DMS114 treated with DMSO at 0.1 percent for 48 hours (cell line): ENCODE results near the gene JMJD1C.
A peak's percentile ranks its signal among the peaks of the same experiment; 100 is the strongest.
"Not testable (repeated sequence)": the region's sequence is repeated elsewhere in the genome, so short reads cannot be mapped to it uniquely, and the experiment has no call there.

Source experiments
- DNase-seq: peaks from one replicate; lab custom pipeline; 2025; ENCODE audit not compliant: unreplicated experiment; lab: John Stamatoyannopoulos, UW

JMJD1C gene

GRCh38 chr10:63173468-63174232 is 292.1 kb downstream of the JMJD1C start:
- no peak for DNase-seq

DNA sequence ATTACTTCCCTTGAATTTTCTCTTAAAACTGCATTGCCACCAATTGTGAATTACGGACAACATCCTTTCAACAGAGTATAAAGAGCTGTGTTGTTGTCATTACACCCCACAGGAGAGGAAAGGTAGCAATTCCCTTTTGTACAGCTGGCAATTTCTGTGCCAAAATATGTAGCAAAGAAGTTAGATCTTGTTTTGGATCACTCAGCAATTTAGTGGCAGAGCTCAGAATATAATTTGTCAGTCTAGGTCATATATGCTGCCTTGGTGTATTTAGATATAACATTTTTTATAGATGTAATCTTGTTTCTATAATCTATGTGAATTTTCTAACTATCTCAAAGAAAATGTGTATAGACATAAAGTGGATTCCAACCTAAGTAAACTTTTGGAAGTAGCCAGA is 293.9 kb downstream of the JMJD1C start:
- DNase-seq: no peak

DNA sequence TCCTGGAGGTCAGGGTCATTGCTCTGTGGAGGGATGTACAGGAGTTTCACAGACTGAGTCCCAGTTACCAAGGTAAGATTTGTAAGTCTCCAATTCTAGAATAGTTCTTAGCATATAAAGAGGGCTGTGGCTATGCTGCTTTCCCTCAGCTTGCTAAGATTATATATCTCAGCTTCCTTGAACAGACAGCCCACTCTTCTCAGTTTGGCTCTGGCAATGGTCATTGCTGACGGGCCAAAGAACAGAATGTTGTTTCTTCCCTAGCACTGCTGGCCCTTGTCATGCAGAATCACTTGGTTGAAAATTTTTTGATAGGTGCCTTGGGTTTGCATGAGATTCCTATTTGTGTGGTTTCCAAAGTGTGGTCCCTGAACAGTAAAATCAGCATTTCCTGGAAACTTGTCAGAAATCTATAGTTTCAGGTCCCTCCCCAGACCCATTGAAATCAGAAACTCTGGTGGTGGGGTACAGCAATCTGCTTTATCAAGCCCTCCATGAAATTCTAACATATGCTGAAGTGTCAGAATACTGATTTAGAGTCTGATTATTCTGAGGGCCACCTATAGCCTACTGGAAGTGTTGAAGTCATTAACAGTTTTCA is 294.4 kb downstream of the JMJD1C start:
- no peak for DNase-seq

GRCh38 chr10:63169624-63170023 is 296.2 kb downstream of the JMJD1C start:
- no peak for DNase-seq

GRCh38 chr10:63168821-63169462 is 296.8 kb downstream of the JMJD1C start:
- DNase-seq: no peak

DNA sequence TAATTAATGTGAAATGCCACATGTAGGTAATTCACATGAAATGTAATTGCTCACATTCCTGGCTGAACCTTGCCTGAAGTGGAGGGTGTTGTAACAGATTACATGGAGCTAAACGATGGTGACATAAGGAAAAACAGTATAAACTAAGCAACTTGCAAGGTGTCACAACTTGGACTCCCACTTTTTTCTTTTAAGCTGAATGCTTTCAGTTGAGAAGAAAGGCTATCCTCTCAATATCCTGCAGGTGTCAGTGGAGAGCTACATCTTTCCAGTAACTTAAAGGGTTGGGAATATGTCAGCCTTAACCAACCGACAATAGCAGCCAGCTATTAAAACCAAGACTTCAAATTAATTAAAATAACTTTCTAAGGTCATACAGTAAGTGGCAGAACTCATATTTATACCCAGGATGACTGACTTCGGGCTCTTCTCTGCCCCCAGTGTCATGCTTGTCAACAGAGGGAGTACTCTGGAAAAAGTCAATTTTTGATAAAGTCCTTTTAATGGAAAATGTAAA is 299.0 kb downstream of the JMJD1C start:
- peak; percentile 73 for DNase-seq

DNA sequence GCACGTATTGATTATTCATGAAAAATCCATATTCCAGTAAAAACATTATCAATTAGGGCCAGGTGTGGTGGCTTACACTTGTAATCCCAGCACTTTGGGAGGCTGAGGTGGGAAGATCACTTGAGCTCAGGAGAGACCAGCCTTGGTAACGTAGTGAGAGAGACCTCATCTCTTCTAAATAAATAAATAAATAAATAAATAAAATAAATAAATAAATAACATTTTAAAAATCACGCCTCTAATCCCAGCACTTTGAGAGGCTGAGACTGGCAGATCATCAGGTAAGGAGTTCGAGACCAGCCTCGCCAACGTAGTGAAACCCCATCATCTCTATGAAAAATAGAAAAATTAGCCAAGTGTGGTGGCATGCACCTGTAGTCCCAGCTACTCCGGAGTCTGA is 300.5 kb downstream of the JMJD1C start:
- DNase-seq: no peak

- no peak for DNase-seq
Observed at GRCh38 chr10:63164166-63164623, 301.6 kb downstream of the JMJD1C start.

DNA sequence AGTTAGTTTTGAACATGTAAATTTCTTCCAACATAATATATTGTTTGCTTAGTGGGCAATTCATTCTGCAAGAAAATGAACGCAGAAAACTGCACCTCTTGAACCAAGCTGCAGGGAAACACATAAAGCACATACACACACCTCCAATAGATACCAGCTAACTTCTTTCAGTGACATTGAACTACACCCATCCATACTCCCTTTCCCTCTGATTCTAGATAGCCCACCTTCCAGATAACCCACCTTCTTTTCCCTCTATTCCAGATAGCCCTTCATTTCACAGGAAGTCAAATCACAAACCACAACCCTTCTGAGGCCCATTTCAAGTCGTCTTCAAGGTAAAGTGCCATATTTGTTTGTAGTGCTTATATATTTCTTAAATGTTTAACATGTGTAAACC is 304.2 kb downstream of the JMJD1C start:
- DNase-seq: no peak

- peak; percentile 76 for DNase-seq
Observed at GRCh38 chr10:63157845-63158624, 307.7 kb downstream of the JMJD1C start.

GRCh38 chr10:63156236-63156635 is 309.5 kb downstream of the JMJD1C start:
- no peak for DNase-seq

DNA sequence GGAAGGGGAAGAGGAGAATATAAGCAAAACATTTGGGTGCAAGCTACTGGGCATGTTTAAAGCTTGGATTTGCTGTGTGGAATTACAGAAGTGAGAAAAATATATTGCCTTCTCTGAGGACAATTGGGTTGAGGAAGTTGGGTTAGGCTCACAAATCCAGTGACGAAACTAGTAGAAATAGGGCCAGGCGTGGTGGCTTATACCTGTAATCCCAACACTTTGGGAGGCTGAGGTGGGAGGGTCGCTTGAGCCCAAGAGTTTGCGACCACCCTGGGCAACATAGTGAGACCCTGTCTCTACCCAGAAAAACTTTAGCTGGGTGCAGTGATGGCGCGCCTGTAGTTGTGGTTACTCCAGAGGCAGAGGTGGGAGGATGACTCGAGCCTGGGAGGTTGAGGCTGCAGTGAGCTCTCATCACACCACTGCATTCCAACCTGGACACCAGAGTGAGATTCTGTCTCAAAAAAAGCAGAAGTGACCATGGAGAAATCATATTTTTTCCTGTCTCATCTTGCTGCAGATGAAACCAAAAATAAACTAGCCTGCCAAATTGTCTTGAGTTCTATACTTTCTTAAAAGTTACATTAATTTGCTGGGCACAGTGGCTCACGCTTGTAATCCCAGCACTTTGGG is 310.3 kb downstream of the JMJD1C start:
- DNase-seq: no peak

DNA sequence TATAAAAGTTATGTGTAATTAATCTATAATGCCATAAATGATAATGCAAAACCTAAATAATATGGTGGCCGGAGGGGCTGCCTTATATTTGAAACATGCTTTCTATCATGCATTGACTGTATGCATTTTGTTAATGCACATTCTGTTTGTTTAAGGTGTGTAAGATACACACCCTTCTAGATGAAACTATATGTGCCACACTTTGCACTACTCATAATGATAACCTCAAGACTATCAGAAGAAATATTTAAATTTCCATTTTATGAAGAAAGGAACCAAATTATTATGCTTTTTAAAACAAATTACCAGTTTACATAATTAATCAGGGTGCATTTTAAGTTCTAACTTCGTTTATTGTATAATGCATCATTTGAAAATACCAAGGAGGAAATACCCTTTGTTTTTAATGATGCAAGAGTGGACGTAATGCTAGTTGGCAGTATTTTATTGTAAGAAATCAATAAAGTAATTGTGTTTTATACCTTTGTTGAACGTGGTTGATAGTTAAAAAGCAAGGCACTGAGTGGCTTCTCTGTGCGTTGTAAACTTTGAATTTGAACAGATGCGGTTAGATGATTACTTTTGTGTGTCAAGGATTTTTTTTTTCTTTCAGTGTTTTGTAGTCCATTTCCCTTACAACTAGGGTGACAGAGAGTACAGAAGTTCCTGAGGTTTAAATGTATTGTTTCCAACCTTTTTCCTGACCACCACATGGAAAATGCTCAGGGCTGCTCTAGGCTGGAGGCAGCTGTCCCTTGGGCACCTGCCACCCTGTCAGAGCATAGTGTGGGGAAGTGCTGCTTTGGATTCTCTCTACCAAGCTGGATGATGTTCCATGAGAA is 311.0 kb downstream of the JMJD1C start:
- DNase-seq: no peak

DNA sequence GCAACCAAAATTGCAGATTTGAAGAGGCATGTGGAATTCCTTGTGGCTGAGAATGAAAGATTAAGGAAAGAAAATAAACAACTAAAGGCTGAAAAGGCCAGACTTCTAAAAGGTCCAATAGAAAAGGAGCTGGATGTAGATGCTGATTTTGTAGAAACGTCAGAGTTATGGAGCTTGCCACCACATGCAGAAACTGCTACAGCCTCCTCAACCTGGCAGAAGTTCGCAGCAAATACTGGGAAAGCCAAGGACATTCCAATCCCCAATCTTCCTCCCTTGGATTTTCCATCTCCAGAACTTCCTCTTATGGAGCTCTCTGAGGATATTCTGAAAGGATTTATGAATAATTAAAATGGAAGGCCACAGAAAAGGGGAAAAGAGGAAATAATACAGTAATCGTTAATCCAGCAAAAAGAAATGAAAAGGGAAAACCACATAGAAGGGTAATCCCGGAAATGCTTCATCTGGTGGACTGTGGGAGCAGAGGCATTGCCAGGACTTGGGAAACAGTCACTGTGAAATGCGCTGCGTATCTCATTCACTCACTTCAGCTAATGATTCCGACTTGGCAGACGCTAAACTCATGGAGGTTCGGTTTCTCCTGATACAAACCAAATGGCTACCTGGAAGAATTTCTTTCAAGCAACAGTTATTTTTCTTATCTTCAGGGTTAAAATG is 311.8 kb downstream of the JMJD1C start:
- not testable (repeated sequence) for DNase-seq

DNA sequence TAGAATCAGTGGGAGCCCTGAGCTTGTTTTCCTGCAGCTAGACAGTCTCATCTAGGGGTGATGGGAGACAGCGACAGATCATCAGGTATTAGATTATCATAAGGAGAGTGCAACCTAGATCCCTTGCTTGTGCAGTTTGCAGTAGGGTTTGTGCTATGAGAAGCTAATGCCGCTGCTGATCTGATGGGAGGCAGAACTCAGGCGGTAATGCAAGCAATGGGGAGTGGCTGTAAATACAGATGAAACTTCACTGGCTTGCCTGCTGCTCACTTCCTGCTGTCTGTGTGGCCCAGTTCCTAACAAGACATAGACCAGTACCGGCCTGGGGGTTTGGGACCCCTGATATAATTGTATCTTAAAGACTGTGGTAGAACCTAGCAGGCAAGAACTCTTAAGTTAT is 315.0 kb downstream of the JMJD1C start:
- DNase-seq: no peak

DNA sequence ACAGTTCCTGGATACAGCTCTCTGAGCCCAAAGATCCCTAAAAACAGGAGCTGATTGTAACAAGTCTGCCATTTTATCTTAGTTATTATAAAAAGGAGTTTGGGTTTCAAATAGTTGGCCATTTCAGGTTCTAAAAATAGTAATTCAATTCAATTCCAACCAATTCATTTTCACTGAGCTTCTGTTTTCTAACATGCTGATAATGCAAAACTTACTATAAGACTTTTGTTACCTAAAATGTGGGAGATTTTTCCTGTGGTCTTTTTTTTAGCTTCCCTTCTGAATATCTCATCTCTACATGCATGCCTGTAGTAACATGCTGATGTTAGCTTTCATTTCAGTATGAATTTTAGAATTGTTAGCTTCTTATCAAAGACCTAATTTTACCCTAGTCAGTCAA is 319.3 kb downstream of the JMJD1C start:
- DNase-seq: no peak

DNA sequence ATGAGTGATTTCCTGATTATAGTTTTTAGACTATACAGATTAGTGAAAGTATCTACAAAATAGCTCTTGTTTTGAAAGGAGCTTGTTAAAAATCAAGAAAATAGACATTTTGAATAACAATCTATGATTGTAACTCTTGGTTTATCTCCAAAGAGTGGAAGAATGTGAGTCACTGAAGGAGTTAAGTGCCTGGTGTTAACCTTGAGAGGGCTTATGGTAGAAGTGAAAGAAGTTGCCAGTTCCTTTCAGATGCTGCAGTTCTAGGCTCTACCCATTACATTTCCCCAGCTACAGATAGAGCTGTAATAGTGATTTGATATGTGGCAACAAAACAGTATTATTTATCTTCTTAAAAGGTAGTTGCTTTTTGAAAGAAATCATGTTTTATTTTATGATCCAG is 320.0 kb downstream of the JMJD1C start:
- DNase-seq: no peak

GRCh38 chr10:63143987-63144386 is 321.8 kb downstream of the JMJD1C start:
- no peak for DNase-seq

DNA sequence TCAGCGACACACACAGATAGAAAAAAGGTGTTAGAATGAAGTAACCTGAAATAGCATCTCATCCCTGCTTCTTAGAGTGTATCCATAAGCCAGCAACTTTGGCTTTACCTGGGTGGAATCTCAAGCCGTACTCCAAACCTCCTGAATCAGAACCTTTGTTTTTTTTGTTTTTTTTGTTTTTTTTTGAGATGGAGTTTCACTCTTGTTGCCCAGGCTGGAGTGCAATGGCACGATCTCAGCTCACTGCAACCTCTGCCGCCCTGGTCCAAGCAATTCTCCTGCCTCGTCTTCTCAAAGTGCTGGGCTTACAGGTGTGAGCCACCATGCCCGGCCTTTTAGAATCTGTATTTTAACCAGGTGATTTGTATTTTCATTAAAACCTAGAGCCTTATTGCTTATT is 323.6 kb downstream of the JMJD1C start:
- no peak for DNase-seq
